Osteoblast (primary cell): ENCODE results near the gene ZKSCAN1. TPM values are rescaled to one million over a fixed set of nuclear protein-coding genes. Genes with fewer than 3 reads are reported as not detected.

Experiments used
- DNase-seq: peaks from one replicate; pipeline ENCODE4 v3.0.0; 2011; ENCODE audit warnings: low spot score, mixed read lengths; ENCODE audit not compliant: insufficient read length; ENCODE audit errors: missing footprints
- H2AFZ ChIP-seq: 2 replicates; pipeline ENCODE4 v1.6.0; 2011; ENCODE audit warnings: mild to moderate bottlenecking, low read length
- H3K27ac ChIP-seq: 2 replicates; pipeline ENCODE4 v1.5.1; 2011; ENCODE audit warnings: mild to moderate bottlenecking, low read depth, low read length, moderate library complexity
- H3K27me3 ChIP-seq: 2 replicates; pipeline ENCODE4 v1.6.0; 2012; ENCODE audit warnings: mild to moderate bottlenecking, control low read depth, inconsistent platforms, low read length, moderate library complexity; ENCODE audit not compliant: insufficient read depth
- H3K36me3 ChIP-seq: 2 replicates; pipeline ENCODE4 v1.5.1; 2011; ENCODE audit warnings: mild to moderate bottlenecking, low read length, control low read depth, moderate library complexity; ENCODE audit not compliant: insufficient read depth
- H3K4me1 ChIP-seq: 2 replicates; pipeline ENCODE4 v1.5.1; 2011; ENCODE audit warnings: mild to moderate bottlenecking, low read length, control low read depth, moderate library complexity; ENCODE audit not compliant: insufficient read depth
- H3K4me2 ChIP-seq: 2 replicates; pipeline ENCODE4 v1.6.0; 2011; ENCODE audit warnings: mild to moderate bottlenecking, low read length; ENCODE audit not compliant: insufficient read depth
- H3K4me3 ChIP-seq: fragments of 200-600 bp; sonication (generic); 3 replicates; pipeline ENCODE4 v1.5.1; 2012; ENCODE audit warnings: mild to moderate bottlenecking, low read length, inconsistent platforms; ENCODE audit not compliant: insufficient read depth
- H3K79me2 ChIP-seq: 2 replicates; pipeline ENCODE4 v1.6.0; 2012; ENCODE audit warnings: mild to moderate bottlenecking, low read length, control low read depth, inconsistent platforms; ENCODE audit not compliant: insufficient read depth
- H3K9me3 ChIP-seq: 2 replicates; pipeline ENCODE4 v1.5.1; 2011; ENCODE audit warnings: low read depth, low read length, control low read depth
- H4K20me1 ChIP-seq: 2 replicates; pipeline ENCODE4 v1.6.0; 2012; ENCODE audit warnings: mild to moderate bottlenecking, low read length, control low read depth; ENCODE audit not compliant: insufficient read depth
- CTCF ChIP-seq: IDR thresholded peaks from 2 replicates; pipeline ENCODE4 v1.5.1; 2011; ENCODE audit warnings: mild to moderate bottlenecking, low read depth, low read length, moderate library complexity; ENCODE audit errors: extremely low read depth
- total RNA-seq: library from RNA; depleted of rRNA; stranded (reverse); fragments of >200 nt; gene quantifications from 2 replicates; pipeline ENCODE4 v1.2.3, GENCODE V29; 2012

Gene ZKSCAN1
- total RNA-seq, 1 donor = 46.0 TPM

- no peak for TF ChIP-seq CTCF
- DNase-seq = no peak
- Histone ChIP-seq H3K4me1 (no peaks in the 10 kb centered on the region), H3K4me2 (no peak overlapping the region), H3K36me3 (peaks cover 46% of the 10 kb centered on the region), H3K79me2 (peaks cover 18% of the 10 kb centered on the region), H4K20me1 (no peaks in the 10 kb centered on the region), H3K9me3 (no peaks in the 10 kb centered on the region), H2AFZ (no peak overlapping the region), H3K27ac (no peak overlapping the region), H3K4me3 (no peak overlapping the region), H3K27me3 (no peaks in the 10 kb centered on the region)
These were observed 41.6 kb downstream of the ZKSCAN1 start for GRCh38 chr7:100057006-100057405.

- no peak for TF ChIP-seq CTCF
- H3K4me3 ChIP-seq = no peak overlapping the region
These were observed 43.9 kb downstream of the ZKSCAN1 start for GRCh38 chr7:100059251-100059739.

GRCh38 chr7:100061518-100062193 is 46.3 kb downstream of the ZKSCAN1 start:
- no peak overlapping the region for H3K27ac ChIP-seq

More at GRCh38 chr7:100059251-100059739, 43.9 kb downstream of the ZKSCAN1 start:
- no peak overlapping the region for H2AFZ ChIP-seq
- H3K9me3 ChIP-seq = peaks cover 4% of the 10 kb centered on the region
- DNase-seq = no peak
- H3K27me3 ChIP-seq = no peaks in the 10 kb centered on the region
- no peak overlapping the region for H3K4me2 ChIP-seq
- peaks cover 5% of the 10 kb centered on the region for H3K79me2 ChIP-seq
- H3K36me3 ChIP-seq = peaks cover 57% of the 10 kb centered on the region
- no peak overlapping the region for H3K27ac ChIP-seq
- H3K4me1 ChIP-seq = no peaks in the 10 kb centered on the region
- H4K20me1 ChIP-seq = no peaks in the 10 kb centered on the region

More at GRCh38 chr7:100061518-100062193, 46.3 kb downstream of the ZKSCAN1 start:
- H3K9me3 ChIP-seq = peaks cover 5% of the 10 kb centered on the region
- no peak overlapping the region for H2AFZ ChIP-seq
- DNase-seq = peak; percentile 80
- no peak overlapping the region for H3K4me3 ChIP-seq
- no peaks in the 10 kb centered on the region for H4K20me1 ChIP-seq
- peaks cover 2% of the 10 kb centered on the region for H3K79me2 ChIP-seq
- H3K4me2 ChIP-seq = no peak overlapping the region
- no peaks in the 10 kb centered on the region for H3K4me1 ChIP-seq
- no peak for TF ChIP-seq CTCF
- H3K27me3 ChIP-seq = no peaks in the 10 kb centered on the region
- H3K36me3 ChIP-seq = peaks cover 64% of the 10 kb centered on the region
